HG03095 (cell line): ENCODE results near the gene CACNA1S.

ENCODE experiments used
- ATAC-seq: cut with Tn5 transposase; IDR thresholded peaks from one replicate; pipeline ENCODE4 v1.9.1; 2021; ENCODE audit warnings: moderate library complexity; ENCODE audit not compliant: unreplicated experiment

CACNA1S gene

DNA sequence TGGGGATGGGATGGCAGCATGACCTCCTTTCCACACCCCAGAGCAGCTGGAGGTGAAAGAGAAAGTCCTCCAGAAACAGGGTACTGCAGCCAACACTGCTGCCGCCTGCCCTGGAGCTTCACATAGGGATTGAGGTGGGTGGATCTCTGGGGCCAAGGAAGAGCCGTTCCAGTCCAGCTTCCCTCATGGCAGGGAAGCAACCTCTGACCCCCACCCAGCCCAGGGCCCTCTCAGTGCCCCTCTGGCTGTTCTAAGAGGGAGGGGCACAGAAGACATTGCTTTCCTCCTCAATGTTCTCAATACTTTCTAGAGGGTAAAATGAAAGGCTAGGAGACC is 94.4 kb downstream of the CACNA1S start:
- ATAC-seq, result no peak

DNA sequence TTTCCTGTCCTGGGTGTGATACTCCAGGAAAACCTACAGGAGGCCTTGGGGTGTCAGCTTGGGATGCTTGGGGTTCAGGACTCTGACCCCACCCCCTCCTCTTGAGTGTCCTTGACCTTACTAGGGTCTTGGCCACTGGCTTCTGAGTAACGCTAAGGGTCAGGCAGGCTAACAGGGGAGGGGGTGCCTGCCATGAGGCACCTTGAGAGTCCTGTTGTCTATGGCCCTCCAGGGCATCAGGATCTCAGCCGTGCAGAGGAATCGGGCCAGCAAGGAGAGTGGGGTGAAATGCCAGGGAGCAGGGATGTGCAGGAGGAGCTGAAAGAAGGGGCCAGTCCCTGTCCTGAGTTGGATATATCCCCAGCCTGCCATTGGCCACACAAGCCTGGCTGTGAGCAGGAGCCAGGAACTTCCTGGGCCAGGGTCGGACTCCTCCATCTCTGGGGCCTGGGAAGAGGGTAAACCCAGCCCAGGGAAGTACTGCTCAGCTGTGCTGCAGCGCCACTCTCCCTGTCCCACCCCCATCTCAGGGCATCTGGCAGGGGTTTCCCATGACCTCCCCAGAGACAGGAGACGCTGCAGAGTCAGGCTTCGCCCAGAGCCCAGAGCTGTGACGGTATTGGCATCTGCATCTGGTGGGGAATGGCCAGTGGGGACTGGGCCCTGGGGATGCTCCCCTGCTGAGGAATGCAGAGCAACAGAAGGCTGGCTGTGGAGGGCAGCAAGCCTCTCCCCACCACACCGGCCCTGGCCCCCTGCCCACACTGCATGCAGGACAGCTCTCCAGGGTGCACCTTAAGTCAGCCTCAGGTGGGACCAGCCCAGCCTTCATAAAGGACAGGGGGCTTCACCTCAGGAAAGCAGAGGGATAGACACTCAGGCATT is 95.0 kb downstream of the CACNA1S start:
- no peak for ATAC-seq

DNA sequence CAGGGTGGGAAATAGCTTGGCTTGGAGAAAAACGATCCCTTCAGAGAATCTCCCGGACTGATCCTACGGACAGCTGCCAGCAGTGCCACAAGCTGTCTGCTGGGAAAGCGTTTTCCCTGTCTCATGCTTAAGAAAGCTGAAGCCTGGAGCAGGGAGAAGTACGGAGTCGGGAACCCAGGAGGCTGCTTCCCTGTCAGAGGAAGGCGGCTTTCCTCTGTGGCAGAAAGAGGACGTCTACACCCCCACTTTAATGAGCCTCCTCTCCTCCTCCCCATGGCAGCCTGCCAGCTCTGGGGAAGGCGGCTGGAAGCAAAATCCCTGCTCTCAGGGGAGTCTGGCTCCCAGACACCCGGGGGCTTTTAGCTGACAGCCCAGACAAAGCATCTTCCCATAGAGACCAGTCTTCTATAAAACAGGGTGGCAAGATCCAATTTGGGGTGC is 96.0 kb downstream of the CACNA1S start:
- no peak for ATAC-seq

GRCh38 chr1:201015551-201016091 is 96.6 kb downstream of the CACNA1S start:
- no peak for ATAC-seq

GRCh38 chr1:201014816-201015200 is 97.4 kb downstream of the CACNA1S start:
- ATAC-seq, result no peak

DNA sequence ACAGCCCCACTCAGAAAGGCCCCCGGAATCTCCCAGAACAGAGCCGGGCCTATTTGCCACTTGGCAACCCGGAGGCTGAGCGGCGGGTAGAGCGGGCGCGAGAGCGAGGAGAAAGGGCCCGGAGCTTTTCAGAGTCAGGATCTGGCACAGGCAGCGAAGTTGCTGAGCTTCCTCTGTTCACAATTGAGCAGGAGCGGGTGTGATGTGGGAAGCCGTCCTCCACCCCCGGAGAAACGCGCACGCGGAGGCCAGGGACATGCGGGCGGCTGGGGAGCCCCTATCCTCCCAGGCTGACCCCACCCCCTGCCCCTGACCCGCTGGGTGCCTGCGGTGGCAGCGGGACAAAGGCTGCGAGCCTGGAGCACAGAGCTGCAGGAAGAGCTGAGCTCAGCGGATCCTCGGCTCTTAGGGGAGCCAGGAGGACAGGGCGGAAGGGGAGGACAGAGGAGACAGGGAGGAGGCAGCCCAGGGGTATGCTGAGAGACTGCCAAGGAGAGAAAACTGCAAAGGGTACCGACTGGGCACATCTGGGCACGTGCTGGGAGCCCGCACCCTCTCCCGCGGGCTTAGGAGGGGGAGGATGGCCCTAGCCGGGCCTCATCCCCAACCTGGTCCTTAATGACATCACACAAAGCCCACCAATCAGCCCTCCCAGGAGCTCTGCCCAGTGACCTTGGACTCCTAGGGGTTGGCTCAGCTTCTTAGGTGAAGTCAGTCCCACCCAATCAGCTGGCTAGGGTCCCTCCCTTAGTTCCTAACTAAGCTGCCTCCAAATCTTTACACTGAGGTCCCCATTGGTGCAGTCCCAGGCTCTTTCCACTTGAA is 98.0 kb downstream of the CACNA1S start:
- no peak for ATAC-seq

DNA sequence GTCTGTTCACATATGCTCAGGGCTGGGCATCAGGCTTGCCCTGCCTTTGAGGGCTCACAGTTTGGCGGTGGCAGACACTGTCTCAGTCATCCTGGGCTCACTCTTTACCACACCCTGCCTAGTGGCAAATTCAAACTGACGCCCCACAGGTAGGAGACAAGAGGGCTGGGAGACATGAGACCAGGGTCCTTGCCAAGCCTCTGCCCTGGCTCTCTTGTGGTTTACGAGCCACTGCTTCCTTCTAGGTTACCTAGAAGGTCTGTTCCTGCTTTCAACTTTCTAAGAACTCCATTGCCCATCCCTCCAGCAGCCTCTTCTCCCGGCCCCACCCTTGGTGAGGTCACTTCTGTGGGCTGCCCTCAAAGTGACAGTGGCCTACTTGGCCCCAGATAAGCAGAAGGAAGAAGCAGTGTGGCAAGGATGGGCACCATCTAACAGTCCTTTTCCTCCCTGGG is 99.2 kb downstream of the CACNA1S start:
- ATAC-seq, result no peak

GRCh38 chr1:201011616-201012015 is 100.6 kb downstream of the CACNA1S start:
- ATAC-seq, result no peak

GRCh38 chr1:201009962-201010645 is 102.1 kb downstream of the CACNA1S start:
- ATAC-seq, result no peak

DNA sequence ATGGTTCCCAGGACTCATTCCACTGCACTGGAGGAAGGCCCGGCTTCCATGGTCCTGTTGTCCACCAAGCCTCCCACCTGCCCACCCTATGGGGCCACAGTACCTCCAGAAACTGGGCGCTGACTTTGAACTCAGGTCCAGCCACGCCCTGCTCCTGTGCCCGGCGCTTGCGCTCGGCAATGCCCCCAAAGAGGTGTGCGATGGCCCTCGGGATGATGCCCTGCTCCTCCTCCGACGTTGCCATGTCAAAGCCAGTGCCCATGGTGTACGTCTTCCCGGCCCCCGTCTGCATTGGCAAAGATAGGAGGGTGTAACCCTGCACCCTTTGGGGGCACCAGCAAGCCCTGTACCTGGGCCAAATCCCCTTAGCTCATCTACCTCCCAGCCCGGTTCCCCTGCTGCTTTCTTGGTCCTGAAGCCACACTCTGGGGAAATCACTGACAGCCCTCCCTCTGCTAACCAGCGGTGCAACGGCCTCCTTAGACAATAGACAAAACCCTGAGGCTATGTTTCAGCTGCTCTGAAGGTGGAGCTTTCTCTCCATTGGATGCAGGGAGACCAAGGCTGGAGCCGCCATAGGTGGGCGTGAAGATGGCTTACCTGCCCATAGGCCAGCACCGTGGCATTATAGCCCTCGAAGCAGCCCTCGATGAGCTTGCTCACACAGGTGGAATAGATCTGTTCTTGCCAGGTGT is 103.4 kb downstream of the CACNA1S start:
- no peak for ATAC-seq

GRCh38 chr1:201007481-201007880 is 104.7 kb downstream of the CACNA1S start:
- ATAC-seq, result no peak

DNA sequence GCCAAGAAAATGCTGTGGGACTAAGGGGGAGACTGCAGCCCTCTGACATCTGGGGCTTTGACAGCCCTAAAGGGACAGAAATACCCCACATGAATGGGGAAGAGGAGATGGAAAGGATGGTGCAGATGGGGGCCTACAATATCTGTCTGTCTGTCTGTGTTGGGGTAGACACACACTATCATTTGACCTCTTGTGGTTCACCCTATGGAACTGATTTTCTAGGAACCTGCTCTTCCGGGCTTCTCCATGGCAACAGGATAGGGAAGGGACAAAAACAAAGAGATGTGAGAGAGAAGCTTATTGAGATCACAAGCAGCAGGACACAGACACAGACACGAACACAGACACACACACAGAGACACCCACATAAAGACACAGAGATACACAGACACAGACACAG is 105.8 kb downstream of the CACNA1S start:
- ATAC-seq, result no peak

- no peak for ATAC-seq
These were observed 107.5 kb downstream of the CACNA1S start for GRCh38 chr1:201004732-201005131.

DNA sequence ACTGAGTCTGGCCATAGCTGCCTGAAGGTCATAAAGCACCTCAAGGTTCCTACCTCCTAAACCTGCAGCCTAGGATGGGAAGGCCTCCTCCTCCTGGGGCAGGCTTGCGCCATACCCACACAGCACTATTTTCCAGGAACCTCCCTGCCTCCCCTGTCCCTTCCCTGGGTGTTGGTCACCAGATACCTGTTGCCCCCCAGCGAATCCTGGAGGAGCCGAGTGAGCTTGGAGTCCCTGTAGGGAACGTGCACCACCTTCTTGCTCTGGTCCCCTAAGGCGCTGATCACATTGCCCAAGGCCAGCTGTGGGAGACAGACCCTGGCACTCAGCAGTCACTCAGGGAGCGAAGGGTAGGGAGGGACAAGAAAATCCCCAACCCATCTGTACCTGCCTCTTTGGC is 108.1 kb downstream of the CACNA1S start:
- no peak for ATAC-seq

DNA sequence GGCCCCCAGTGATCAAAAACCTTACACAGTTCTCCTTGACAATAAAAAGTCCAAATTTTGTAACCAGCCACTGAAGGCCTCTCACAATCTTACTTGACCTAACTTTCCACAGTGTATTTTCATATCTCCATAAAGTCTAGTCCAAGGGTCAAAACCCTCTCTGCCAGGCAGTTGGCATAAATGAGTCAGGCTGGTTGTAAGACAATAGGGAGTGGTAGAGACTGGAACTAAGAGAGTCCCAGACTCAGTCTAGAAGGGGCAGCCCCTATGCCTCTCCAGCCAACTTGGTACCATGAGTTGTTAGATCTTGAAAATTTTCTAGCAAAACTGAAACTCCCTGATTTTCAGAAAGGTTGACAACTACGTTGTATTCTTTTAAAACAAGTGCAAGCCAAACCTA is 109.7 kb downstream of the CACNA1S start:
- no peak for ATAC-seq

DNA sequence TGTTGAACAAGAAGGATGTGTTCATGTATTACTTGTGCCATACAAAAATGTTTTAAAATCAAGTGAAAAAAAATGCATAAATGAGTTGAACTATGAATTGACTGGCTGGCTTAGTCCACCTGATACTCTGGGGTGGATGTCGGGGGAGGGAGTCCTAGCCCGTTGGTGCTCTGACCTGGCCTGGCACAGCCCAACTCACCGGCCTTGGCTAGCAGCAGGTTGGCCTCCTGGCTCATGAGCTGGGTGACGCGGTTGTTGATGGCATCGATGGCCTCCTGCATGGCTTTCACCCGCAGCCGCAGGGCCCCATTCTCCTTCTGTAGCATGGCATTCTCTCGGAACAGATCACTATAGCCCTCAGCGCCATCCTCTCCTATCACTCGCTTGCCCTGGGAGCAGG is 110.3 kb downstream of the CACNA1S start:
- ATAC-seq, result no peak

DNA sequence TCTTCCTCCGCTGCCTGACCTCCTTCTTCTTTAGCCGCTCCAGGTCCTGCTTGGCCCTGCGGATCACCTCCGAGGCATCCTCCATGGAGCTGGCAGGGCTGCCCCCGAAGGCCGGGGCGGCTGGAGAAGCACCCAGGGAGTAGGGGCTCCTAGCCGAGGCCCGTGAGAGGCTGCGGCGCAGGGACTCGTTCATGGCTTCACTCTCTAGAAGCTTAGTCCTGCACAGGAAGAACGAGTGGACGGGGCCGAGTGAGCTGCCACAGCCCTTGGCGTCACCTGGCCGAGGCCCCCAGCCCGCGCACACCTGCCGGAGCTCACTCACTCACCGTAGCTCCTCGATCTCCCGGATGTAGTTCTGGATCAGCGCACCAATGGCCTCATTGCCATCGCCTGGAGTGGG is 111.8 kb downstream of the CACNA1S start:
- ATAC-seq, result no peak

- ATAC-seq, result no peak
These were observed 112.6 kb downstream of the CACNA1S start for GRCh38 chr1:200999667-201000066.

- no peak for ATAC-seq
These were observed 113.9 kb downstream of the CACNA1S start for GRCh38 chr1:200998323-200998722.

- no peak for ATAC-seq
These were observed 119.7 kb downstream of the CACNA1S start for GRCh38 chr1:200992382-200993048.
